NCI-H2081 (cell line): ENCODE data around the gene KNOP1.

Experiments used
- DNase-seq, 2 experiments: peaks; one replicate each; lab custom pipeline; 2025; lab: John Stamatoyannopoulos, UW

The KNOP1 gene

DNA sequence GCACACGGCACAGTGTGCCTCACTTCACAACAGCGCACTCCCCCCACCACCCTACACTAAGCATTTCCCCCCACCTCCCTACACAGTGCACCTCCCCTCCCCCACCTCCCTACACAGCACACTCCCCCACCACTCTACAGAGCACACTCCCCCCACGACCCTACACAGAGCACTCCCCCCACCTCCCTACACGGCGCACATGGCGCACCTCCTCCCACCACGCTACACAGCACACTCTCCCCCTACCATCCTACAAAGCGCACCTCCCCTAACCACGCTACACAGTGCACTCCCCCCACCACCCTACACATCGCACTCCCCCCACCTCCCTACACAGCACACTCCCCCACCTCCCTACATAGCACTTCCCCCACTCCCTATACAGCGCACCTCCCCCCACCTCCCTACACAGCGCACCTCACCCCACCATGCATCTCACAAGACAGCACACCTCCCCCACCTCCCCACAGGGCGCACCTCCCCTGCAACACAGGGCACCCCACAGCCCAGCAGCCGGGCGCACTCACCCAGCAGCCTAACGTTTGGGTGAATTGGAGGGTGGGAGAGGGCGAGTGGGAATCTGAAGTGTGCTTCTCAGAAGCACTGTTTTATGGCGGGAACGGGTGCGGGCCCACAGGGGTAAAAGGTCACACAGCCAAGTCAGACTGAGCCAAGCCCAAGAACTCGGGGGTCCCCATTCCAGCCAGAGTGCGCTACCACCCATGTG lies 10.3 kb downstream of the KNOP1 start:
- DNase-seq = no peak

GRCh38 chr16:19706846-19707245 lies 11.2 kb downstream of the KNOP1 start:
- no peak for DNase-seq

DNA sequence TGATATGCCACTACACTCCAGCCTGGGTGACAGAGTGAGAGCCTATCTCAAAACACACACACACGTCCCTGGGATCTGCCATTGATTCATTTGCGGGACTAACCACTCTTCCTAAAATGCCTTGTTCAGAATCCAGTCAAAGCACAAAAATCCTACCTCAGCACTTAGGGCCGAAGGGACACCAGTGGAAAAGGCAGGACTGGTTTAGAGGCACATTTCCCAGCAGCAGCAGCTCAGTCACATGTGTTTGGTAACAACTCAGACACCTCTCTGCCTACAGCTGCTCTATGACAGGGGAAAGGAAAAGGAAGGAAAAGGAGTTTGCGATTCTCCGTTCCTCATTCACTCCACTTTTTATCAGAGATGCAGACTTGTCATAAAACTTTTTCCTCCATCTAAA lies 12.2 kb downstream of the KNOP1 start:
- DNase-seq = no peak

GRCh38 chr16:19705146-19705501 lies 12.9 kb downstream of the KNOP1 start:
- DNase-seq = no peak

- no peak for DNase-seq
Observed at GRCh38 chr16:19704321-19705145, 13.5 kb downstream of the KNOP1 start.

DNA sequence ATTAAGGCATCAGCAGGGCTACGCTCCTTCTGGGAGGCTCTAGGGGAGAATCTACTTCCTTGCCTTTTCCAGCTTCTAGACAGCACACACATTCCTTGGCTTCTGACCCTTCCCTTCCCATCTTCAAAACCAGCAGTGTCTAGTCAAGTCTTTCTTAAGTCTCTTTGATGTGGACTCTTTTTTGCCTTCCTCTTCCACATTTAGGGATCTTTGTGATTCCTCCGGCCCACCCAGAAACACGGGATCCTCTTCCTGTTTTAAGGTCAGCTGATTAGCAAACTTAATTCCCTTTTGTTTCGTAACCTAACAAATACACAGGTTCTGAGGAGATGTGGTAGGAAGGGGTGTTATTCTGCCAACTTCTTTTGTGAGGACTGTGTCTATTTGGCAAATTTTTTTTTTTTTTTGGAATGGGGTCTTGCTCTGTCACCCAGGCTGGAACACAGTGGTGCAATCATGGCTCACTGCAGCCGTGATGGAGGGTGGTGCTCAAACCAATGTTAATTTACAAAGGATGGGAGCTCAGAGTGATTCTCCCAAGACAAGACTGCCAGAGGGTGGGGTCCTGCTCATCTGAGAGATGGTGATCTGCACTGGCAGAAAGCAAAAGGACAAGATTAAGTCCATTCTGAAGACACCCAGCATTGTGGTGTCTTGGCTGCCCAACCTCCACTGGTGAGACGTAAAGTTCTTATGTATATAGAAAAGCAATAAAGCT lies 14.7 kb downstream of the KNOP1 start:
- DNase-seq = no peak

DNA sequence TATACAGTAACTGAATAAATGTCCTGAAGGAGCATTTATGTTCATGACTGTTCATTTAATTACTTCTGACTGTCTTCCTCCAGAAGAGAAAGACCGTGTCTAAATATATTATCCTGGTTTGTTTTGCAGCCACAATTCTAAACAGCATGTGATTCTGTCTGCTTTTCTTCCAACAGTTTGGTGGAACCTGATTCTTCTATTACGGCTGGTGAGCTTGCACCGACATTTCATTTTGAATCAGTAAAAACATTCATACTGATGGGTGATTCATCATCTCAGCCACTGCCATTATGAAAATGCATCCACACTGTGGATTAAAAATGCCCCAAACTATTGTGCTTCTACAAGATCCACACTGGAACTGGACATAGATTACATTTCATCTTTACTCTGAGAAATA lies 16.9 kb downstream of the KNOP1 start:
- no peak for DNase-seq

DNA sequence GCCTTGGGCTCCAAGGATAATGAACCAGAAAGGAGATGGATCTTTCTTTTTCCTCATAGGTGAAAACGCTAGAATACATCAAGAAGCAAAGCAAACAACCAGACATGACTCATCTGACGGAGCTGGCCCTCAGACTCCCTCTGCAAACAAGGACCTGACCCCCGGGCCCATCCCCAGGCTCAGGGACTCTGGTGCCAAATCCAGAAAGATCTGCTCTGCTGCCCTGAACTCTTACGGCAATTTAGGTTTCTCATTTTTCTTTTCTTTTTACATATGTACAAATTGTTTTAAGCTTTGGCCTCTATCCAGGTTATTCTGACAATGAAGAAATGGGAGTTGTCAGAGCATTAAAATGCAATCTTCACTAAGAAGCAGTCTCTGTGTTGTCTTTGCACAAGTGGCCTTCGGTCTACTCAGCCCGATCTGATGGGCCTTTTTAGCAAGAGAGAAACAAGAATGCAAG lies 17.7 kb downstream of the KNOP1 start:
- DNase-seq = peak in 1 of 2 experiments; percentile 27

DNA sequence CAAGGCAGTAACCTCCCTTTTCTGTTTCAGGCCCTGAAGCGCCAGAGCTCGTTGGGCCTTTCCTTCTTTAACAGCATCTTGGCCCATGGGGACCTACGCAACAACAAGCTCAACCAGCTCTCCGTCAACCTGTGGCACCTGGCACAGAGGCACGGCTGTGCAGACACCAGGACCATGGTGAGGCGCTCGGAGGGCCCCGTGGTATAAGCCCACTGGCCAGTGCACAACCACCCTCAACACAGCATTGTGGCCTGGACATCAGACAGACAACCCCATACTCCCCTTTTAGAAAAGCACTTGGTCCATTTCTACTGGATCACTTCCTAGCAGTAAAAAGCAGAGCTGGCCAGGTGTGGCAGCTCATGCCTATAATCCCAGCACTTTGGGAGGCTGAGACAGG lies 18.6 kb downstream of the KNOP1 start:
- no peak for DNase-seq

DNA sequence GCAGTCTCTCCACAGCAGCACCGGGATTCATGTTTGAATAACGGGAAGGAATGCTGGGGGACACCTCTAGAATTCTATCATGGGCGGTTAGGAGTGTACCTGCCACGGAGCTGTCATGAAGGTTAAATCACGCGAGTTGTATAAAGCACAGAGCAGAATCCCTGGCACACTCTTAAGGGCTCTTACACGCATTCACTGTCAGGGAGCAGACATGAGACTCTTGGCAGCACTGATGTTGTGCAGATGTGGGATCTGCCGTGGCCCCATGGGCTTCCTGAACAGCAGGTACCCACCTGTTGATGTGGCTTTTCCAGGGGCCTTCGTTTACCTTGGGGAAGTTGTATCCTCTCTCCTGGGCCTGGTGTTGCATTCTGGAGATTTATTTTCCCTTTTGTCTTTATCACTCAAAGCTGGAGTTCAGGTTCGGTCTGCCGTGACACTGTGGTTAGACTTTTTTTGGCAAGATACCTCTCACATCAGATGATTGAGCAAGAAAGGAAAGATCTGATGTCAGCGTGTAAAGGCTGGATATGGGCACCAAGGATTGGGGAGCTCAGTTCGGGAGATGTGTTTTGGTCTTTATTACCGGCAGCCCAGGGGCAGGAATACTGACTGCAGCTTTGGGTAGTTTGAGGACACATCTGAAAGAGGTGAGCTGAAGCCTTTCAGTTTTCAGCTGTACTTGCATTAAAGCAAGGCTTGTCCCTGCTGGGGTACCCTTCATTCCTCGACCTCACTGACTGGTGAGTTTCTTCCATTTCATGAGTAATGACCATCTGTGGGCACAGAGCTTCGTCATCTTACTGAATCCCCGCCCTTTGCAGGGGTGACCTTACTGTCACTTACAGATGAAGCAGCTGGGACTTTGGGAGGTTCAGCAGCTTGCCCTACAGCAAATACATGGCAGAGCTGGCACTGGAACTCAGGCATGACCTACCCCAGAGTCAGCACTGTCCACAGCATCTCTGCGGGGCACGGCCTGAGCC lies 19.3 kb downstream of the KNOP1 start:
- DNase-seq = no peak

- DNase-seq = no peak
Observed at GRCh38 chr16:19697756-19698318, 20.2 kb downstream of the KNOP1 start.

DNA sequence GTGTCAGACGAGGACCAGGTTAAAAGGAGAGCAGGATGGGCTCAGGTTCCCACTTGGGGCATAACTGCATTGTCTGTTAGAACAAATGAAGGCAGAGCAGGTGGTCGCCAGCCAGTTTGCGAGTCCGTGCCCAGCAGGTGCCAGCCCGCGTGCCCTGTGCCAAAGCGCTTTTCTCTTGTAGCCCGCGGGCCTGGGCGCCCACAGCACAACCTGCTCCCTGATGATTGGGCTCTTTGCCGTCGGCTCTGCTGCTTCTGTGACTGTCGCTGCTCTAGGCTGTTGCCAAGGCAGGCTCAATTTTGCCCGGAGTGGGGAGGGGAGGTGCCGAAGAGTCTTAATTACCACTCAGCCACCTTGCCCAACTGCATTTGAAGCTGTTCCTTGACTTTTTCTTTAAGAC lies 21.1 kb downstream of the KNOP1 start:
- DNase-seq = peak; percentile 82 to 89

DNA sequence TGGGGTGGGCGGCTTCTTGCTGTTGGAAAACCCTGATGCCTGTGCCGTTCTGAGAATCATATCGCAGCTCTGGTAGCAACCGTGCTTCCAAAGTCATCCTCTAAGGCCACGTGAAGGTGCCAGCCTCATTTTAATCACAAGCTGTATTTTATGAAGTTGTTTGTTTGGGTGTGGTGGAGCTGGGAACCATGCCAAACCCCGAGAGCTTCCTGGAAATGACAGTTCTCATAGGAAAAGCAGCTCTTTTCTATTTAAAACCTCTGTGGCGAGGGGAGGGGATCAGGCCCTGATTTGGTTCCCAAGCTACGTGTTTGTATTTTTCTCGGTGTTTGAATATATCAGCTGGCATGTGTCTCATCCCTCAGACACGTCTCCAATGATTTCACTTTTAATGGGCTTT lies 21.7 kb downstream of the KNOP1 start:
- DNase-seq = peak; percentile 80 to 92

GRCh38 chr16:19694989-19695388 lies 23.0 kb downstream of the KNOP1 start:
- DNase-seq = no peak

DNA sequence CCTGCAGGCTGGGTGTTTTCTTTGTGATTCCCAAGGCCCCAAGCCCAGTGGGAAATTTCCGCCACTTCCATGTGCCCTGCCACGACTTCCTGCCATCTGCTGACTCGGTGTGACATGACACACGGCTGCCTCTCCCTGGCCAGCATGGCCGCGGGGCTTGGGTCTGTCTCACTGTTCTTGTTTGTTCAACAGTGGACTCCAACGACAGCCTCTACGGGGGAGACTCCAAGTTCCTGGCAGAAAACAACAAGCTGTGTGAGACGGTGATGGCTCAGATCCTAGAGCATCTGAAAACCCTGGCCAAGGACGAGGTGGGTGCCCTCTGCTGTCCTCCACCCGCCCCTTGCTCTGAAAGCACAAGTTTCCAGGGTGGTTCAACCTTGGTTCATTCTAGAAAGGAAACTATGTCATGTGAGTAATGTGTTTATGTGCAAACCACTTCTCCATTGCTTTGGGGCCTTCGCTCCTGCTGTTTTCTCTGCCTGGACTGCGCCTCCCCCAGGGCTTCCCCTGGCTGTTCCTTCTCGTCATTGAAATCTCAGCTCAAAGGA lies 26.8 kb downstream of the KNOP1 start:
- no peak for DNase-seq

GRCh38 chr16:19690196-19690595 lies 27.8 kb downstream of the KNOP1 start:
- DNase-seq = no peak

GRCh38 chr16:19689342-19689741 lies 28.7 kb downstream of the KNOP1 start:
- DNase-seq = no peak

DNA sequence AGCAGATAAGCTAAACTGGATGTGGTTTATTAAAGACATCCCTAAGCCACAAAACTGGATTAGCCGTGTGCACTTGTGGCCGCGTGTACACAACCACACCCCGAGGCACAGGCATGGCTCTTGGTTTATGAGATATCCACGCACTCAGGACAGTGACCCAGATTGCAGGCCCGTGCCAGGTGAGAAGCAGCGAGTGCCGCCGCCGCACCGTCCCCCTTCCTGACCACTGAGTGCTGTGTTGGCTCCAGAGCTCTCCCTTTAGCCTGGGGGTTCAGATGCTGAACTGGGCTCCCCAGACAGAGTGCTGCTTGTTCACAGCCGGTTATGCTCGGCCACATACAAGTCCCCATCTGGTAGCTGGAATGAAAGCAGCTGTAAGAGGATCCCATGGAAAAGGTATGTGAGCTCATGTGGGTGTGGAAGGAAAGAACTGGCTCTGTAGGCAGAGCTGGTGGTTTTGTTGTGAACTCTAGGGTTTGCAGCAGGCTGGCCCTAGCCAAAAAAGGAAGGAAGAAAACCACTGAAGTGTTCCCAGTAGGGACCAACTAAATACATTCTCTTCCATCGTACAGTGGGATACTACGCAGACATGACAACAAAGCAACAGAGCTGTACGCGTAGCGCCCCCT lies 29.5 kb downstream of the KNOP1 start:
- no peak for DNase-seq

DNA sequence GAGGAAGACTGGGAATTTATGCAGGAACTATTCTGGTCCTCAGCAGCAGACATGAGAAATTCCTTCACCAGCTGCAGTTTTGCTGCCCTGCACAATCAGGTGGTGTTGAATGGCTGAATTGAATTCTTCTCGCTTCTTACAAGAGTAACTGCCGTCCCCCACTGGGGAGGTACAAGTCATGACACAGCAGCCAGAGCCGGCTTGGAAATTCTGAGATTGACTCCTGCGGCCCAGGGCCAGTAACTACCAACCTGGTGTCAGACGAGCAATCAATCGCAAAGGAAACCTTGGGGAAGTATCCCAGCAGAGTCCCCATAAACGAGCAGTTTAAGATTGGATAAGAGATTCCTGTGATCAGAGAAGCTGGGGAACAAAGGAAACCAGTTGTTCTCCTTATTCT lies 30.7 kb downstream of the KNOP1 start:
- no peak for DNase-seq

GRCh38 chr16:19685176-19685575 lies 32.9 kb downstream of the KNOP1 start:
- DNase-seq = no peak
